ENCODE measurements around the gene ZSCAN18. TPM values are rescaled to one million over a fixed set of nuclear protein-coding genes. Genes with fewer than 3 reads are reported as not detected.

Gene ZSCAN18
- total RNA-seq, 1 experiment from 2014 or later, result 45.8 TPM

DNA sequence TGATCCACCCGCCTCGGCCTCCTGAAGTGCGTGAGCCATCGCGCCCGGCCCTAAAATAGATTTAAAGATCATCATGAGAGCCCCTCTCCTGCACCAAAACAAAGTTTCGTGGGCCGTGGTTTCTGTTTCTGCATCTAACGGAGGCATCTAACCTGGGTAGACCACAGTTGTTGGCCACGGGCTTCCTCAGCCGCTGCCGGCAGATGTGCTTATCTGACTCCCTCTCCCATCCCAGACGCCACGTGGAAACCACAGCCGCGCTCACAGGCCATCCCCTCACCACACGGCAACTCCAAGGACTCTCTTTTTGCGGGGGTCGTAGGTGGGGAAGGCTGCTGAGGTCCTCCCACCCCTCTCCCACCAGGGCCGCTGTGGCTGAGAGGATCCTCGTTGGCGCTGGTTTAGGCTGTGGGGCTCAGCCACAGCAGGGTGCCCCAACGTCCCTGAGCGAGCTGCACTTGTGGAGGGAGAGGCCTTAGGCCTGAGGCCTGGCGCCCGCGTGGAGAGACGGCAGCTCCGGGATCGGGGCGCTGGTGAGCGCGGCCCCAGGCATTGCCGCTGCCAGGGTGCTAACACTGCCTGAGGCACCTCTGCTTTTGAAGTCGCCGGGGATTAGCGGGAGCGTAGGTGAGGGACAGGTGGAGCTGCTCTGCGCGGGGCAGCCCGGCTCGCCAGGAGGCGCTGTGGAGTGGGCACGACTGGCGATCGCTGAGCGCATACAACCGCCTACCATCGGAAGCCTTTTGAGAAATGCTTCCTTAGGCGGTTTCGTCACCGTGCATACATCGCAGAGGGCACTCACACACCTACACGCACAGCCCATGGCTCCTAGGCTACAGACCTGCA lies 55.3 kb downstream of the ZSCAN18 start:
- Mint-ChIP-seq H3K9me3 (ENCODE audit: low read depth, unreplicated experiment) (peaks cover 12% of the 10 kb centered on the region), H3K4me3 (ENCODE audit: low read depth, unreplicated experiment) (no peak overlapping the region), H3K36me3 (ENCODE audit: insufficient read depth, unreplicated experiment) (peaks cover 5% of the 10 kb centered on the region), H3K27me3 (ENCODE audit: unreplicated experiment) (no peaks in the 10 kb centered on the region), H3K27ac (ENCODE audit: unreplicated experiment) (no peak overlapping the region), H3K4me1 (ENCODE audit: low read depth, unreplicated experiment) (no peaks in the 10 kb centered on the region)
- intact Hi-C loops (cut with micrococcal nuclease; ENCODE audit: unreplicated experiment), result no loop called here
- DNase-seq, result no peak
- CTCF ChIA-PET, result no interaction called here
- BruUV-seq (replicated peaks), result no TSS peak
- TF ChIP-seq CTCF (IDR thresholded peaks at IDR 0.05; ENCODE audit: unreplicated experiment), result no peak

DNA sequence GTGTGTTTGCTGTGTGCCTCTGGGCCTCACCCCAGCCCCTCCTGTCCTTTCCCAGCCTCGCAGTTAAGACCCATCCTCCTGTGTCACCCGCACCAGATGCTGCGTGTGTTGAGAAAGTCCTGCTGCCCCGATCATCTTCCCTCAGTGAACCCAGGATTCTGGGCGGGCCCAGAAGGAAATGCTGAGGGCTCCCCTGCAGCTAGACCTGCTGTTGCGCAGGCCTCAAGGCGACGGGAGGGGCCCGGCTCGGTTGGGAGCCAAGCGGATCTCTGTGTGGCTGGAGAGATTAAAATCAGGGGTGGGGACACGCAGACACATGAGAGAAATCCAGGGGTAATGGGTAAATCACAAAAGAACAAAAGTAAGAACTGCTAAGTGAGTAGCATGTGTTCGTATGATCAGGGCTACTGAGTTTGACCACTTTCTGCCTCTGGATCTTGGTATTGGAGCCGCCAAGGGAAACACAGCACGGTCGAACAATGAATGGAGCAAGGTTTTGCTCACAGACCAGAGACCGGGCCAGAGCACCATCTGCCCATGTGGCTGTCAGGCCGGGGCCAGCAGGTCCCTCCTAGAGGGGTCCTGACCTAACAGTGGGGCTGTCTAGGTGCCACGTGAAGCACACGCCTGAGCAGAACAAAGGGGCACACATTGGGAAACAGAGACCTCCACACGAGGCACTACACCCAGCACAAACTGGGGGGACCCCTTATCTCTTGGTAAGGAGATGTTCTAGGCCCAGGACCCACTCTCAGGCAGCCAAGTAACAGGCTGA lies 57.1 kb downstream of the ZSCAN18 start:
- no TSS peak for BruUV-seq (replicated peaks)
- no peak for TF ChIP-seq CTCF (IDR thresholded peaks at IDR 0.05; ENCODE audit: unreplicated experiment)
- intact Hi-C loops (cut with micrococcal nuclease; ENCODE audit: unreplicated experiment), result no loop called here
- CTCF ChIA-PET, result no interaction called here
- DNase-seq, result no peak
- H3K27ac Mint-ChIP-seq (ENCODE audit: unreplicated experiment), result no peak overlapping the region
- H3K36me3 Mint-ChIP-seq (ENCODE audit: insufficient read depth, unreplicated experiment), result peaks cover 5% of the 10 kb centered on the region
- no peaks in the 10 kb centered on the region for H3K27me3 Mint-ChIP-seq (ENCODE audit: unreplicated experiment)
- H3K9me3 Mint-ChIP-seq (ENCODE audit: low read depth, unreplicated experiment), result peaks cover 13% of the 10 kb centered on the region
- H3K4me1 Mint-ChIP-seq (ENCODE audit: low read depth, unreplicated experiment), result no peaks in the 10 kb centered on the region
- H3K4me3 Mint-ChIP-seq (ENCODE audit: low read depth, unreplicated experiment), result no peak overlapping the region

DNA sequence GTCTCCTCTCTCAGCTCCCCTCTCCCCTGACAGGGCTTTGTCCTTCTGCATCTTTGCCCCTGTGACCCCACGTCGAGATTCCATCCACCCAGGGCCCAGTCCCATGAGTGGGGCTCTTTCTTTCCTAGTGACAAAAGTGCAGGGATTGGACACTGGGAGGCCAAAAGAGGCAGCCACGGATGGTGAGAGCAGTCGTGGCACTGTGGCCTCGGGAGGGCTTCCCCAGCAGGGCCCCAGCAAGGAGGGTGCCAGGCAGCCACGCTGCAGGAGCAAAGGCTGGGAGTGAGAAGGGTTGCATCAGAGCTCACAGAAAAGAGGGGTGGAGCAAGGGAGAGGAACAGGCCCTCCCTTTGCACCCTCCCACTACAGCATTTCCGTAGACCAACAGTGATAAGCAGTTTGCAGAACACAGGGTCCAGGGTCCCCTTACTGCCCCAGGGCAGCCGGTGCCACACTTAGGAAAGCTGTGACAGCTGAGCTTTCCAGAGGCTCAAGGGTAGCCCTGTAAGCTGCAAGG lies 59.3 kb downstream of the ZSCAN18 start:
- Mint-ChIP-seq H3K27ac (ENCODE audit: unreplicated experiment) (no peak overlapping the region), H3K4me3 (ENCODE audit: low read depth, unreplicated experiment) (no peak overlapping the region), H3K9me3 (ENCODE audit: low read depth, unreplicated experiment) (peaks cover 17% of the 10 kb centered on the region), H3K36me3 (ENCODE audit: insufficient read depth, unreplicated experiment) (peaks cover 5% of the 10 kb centered on the region), H3K4me1 (ENCODE audit: low read depth, unreplicated experiment) (no peaks in the 10 kb centered on the region), H3K27me3 (ENCODE audit: unreplicated experiment) (no peaks in the 10 kb centered on the region)
- no peak for TF ChIP-seq CTCF (IDR thresholded peaks at IDR 0.05; ENCODE audit: unreplicated experiment)
- CTCF ChIA-PET, result no interaction called here
- no peak for DNase-seq
- no TSS peak for BruUV-seq (replicated peaks)
- intact Hi-C loops (cut with micrococcal nuclease; ENCODE audit: unreplicated experiment), result no loop called here

DNA sequence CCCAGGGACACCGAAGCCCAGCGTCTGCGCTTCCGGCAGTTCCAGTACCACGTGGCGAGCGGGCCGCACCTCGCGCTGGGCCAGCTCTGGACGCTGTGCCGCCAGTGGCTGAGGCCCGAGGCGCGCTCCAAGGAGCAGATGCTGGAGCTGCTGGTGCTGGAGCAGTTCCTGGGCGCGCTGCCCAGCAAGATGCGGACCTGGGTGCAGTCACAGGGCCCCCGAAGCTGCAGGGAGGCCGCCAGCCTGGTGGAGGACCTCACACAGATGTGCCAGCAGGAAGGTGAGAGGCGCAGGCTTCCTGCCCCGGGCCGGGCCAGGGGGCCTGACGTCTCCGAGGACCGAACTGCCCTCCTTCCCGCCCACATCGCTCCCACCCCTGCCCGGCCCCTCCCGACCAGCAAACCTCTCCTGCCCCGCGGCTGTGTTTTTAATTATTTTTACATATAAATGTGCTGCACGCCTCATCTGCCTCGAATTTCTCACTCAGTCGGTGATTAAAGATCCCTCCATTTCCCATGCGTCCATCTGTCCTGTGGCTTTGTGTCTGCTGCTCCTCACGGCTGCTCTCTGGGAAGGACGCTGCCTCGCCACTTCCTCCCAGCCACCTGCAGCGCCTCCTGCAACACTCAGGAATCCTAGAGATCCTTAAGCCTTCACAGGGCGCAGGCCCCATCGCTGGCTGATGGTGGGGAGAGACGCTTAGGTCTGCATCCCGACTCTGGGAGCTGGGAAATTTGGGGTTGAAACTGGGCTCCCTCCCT lies 59.9 kb downstream of the ZSCAN18 start:
- BruUV-seq (replicated peaks), result no TSS peak
- Mint-ChIP-seq H3K9me3 (ENCODE audit: low read depth, unreplicated experiment) (peaks cover 17% of the 10 kb centered on the region), H3K4me1 (ENCODE audit: low read depth, unreplicated experiment) (no peaks in the 10 kb centered on the region), H3K27me3 (ENCODE audit: unreplicated experiment) (no peaks in the 10 kb centered on the region), H3K36me3 (ENCODE audit: insufficient read depth, unreplicated experiment) (peaks cover 5% of the 10 kb centered on the region), H3K27ac (ENCODE audit: unreplicated experiment) (no peak overlapping the region), H3K4me3 (ENCODE audit: low read depth, unreplicated experiment) (no peak overlapping the region)
- intact Hi-C loops (cut with micrococcal nuclease; ENCODE audit: unreplicated experiment), result no loop called here
- CTCF ChIA-PET, result no interaction called here
- no peak for DNase-seq
- TF ChIP-seq CTCF (IDR thresholded peaks at IDR 0.05; ENCODE audit: unreplicated experiment), result no peak
